ENCODE results near the gene CBLC.

Gene CBLC

GRCh38 chr19:44744871-44745332 is 32.8 kb upstream of the CBLC start:
- no peak for TF ChIP-seq ELF4 (IDR thresholded peaks at IDR 0.05)
- ChIA-PET POLR2A (no interaction called here), CTCF (no interaction called here)
- DNase-seq (ENCODE audit: extremely low spot score), result no peak

- no peak for TF ChIP-seq BHLHE40 (IDR thresholded peaks at IDR 0.05; ENCODE audit: borderline replicate concordance)
- no peak for TF ChIP-seq ARNT (IDR thresholded peaks at IDR 0.05)
- no peak for TF ChIP-seq L3MBTL2 (conservative IDR thresholded peaks at IDR 0.05)
- no peak for TF ChIP-seq TARDBP (IDR thresholded peaks at IDR 0.05)
- no peak for TF ChIP-seq ELF4 (IDR thresholded peaks at IDR 0.05)
- TF ChIP-seq SP1 (IDR thresholded peaks at IDR 0.05), result no peak
- no peak for TF ChIP-seq PKNOX1 (IDR thresholded peaks at IDR 0.05)
- TF ChIP-seq NFRKB (IDR thresholded peaks at IDR 0.05), result no peak
- TF ChIP-seq FOXA1 (IDR thresholded peaks at IDR 0.05), result no peak
- TF ChIP-seq LEF1 (IDR thresholded peaks at IDR 0.05; ENCODE audit: borderline replicate concordance), result no peak
- ChIA-PET CTCF (no interaction called here), POLR2A (no interaction called here)
- DNase-seq (ENCODE audit: extremely low spot score), result no peak
These were observed 32.3 kb upstream of the CBLC start for GRCh38 chr19:44745341-44745831.

GRCh38 chr19:44745887-44746600 is 31.6 kb upstream of the CBLC start:
- TF ChIP-seq FOXA1 (IDR thresholded peaks at IDR 0.05), result no peak
- no peak for TF ChIP-seq SP1 (IDR thresholded peaks at IDR 0.05)
- no peak for TF ChIP-seq NFRKB (IDR thresholded peaks at IDR 0.05)
- no peak for TF ChIP-seq CTBP1 (IDR thresholded peaks at IDR 0.05; ENCODE audit: borderline replicate concordance)
- TF ChIP-seq L3MBTL2 (conservative IDR thresholded peaks at IDR 0.05), result no peak
- no peak for TF ChIP-seq ELF4 (IDR thresholded peaks at IDR 0.05)
- TF ChIP-seq PKNOX1 (IDR thresholded peaks at IDR 0.05), result no peak
- no peak for TF ChIP-seq TARDBP (IDR thresholded peaks at IDR 0.05)
- no peak for TF ChIP-seq LEF1 (IDR thresholded peaks at IDR 0.05; ENCODE audit: borderline replicate concordance)
- no peak for TF ChIP-seq FOXK2 (IDR thresholded peaks at IDR 0.05)
- no peak for TF ChIP-seq FOXM1 (IDR thresholded peaks at IDR 0.05; ENCODE audit: borderline replicate concordance)
- TF ChIP-seq ARNT (IDR thresholded peaks at IDR 0.05), result no peak
- CTCF ChIA-PET, result no interaction called here
- DNase-seq (ENCODE audit: extremely low spot score), result no peak
- POLR2A ChIA-PET, result no interaction called here

- ChIA-PET POLR2A (no interaction called here), CTCF (no interaction called here)
- TF ChIP-seq TARDBP (IDR thresholded peaks at IDR 0.05) (no peak), SUZ12 (IDR thresholded peaks at IDR 0.05) (no peak), ZNF384 (IDR thresholded peaks at IDR 0.05) (no peak), FOXM1 (IDR thresholded peaks at IDR 0.05; ENCODE audit: borderline replicate concordance) (no peak), HDGF (IDR thresholded peaks at IDR 0.05; ENCODE audit: borderline replicate concordance) (no peak), FOXK2 (IDR thresholded peaks at IDR 0.05) (no peak), L3MBTL2 (conservative IDR thresholded peaks at IDR 0.05) (no peak), CTBP1 (IDR thresholded peaks at IDR 0.05; ENCODE audit: borderline replicate concordance) (no peak), SP1 (IDR thresholded peaks at IDR 0.05) (no peak), BHLHE40 (IDR thresholded peaks at IDR 0.05; ENCODE audit: borderline replicate concordance) (no peak), FOXA1 (IDR thresholded peaks at IDR 0.05) (no peak), NFRKB (IDR thresholded peaks at IDR 0.05) (no peak), ARNT (IDR thresholded peaks at IDR 0.05) (no peak), LEF1 (IDR thresholded peaks at IDR 0.05; ENCODE audit: borderline replicate concordance) (no peak), ELF4 (IDR thresholded peaks at IDR 0.05) (no peak), PKNOX1 (IDR thresholded peaks at IDR 0.05) (no peak)
- DNase-seq (ENCODE audit: extremely low spot score), result no peak
These were observed 31.1 kb upstream of the CBLC start for GRCh38 chr19:44746616-44746945.

- TF ChIP-seq LEF1 (IDR thresholded peaks at IDR 0.05; ENCODE audit: borderline replicate concordance) (no peak), ELF4 (IDR thresholded peaks at IDR 0.05) (no peak), HDGF (IDR thresholded peaks at IDR 0.05; ENCODE audit: borderline replicate concordance) (no peak), FOXM1 (IDR thresholded peaks at IDR 0.05; ENCODE audit: borderline replicate concordance) (no peak), SUZ12 (IDR thresholded peaks at IDR 0.05) (no peak), ARNT (IDR thresholded peaks at IDR 0.05) (no peak), L3MBTL2 (conservative IDR thresholded peaks at IDR 0.05) (no peak), ZNF384 (IDR thresholded peaks at IDR 0.05) (no peak), PKNOX1 (IDR thresholded peaks at IDR 0.05) (no peak)
- ChIA-PET CTCF (no interaction called here), POLR2A (no interaction called here)
- DNase-seq (ENCODE audit: extremely low spot score), result peak; percentile 82
These were observed 30.5 kb upstream of the CBLC start for GRCh38 chr19:44746946-44747738.
